ENCODE data around the gene LRFN3. TPM values are rescaled to one million over a fixed set of nuclear protein-coding genes. Genes with fewer than 3 reads are reported as not detected.
"Not testable (repeated sequence)": the region's sequence is repeated elsewhere in the genome, so short reads cannot be mapped to it uniquely, and the experiment has no call there.

LRFN3 gene
- total RNA-seq, 1 donor from 2014 or later = 14.7 TPM

GRCh38 chr19:35904311-35905068 is 31.7 kb upstream of the LRFN3 start:
- intact Hi-C loops (cut with micrococcal nuclease) = loop anchor here (10.0 kb wide), 1 partner anchor 690 kb away; no protein-coding TSS in a partner anchor

- intact Hi-C loops (cut with micrococcal nuclease) = loop anchor here (10.0 kb wide), 1 partner anchor 690 kb away; no protein-coding TSS in a partner anchor
Observed at GRCh38 chr19:35905178-35905727, 30.9 kb upstream of the LRFN3 start.

GRCh38 chr19:35907377-35907745 is 28.8 kb upstream of the LRFN3 start:
- intact Hi-C loops (cut with micrococcal nuclease) = loop anchor here (10.0 kb wide), 1 partner anchor 693 kb away; no protein-coding TSS in a partner anchor

GRCh38 chr19:35908010-35908441 is 28.1 kb upstream of the LRFN3 start, which contains the start of gene TYROBP:
TYROBP (minus strand) TSS chr19:35908295; CDS start chr19:35908228, 67 bp downstream.
- intact Hi-C loops (cut with micrococcal nuclease) = loop anchor here (10.0 kb wide), 1 partner anchor 693 kb away; no protein-coding TSS in a partner anchor

- intact Hi-C loops (cut with micrococcal nuclease) = loop anchor here (10.0 kb wide), 1 partner anchor 694 kb away; no protein-coding TSS in a partner anchor
Observed at GRCh38 chr19:35908973-35909683, 27.0 kb upstream of the LRFN3 start.

- intact Hi-C loops (cut with micrococcal nuclease) = loop anchor here (10.0 kb wide), 1 partner anchor 695 kb away; no protein-coding TSS in a partner anchor
Observed at GRCh38 chr19:35909684-35910035, 26.5 kb upstream of the LRFN3 start.

GRCh38 chr19:35910355-35910754 is 25.8 kb upstream of the LRFN3 start:
- intact Hi-C loops (cut with micrococcal nuclease) = not testable (repeated sequence)

GRCh38 chr19:35911173-35911572 is 25.0 kb upstream of the LRFN3 start:
- intact Hi-C loops (cut with micrococcal nuclease) = no loop called here

- intact Hi-C loops (cut with micrococcal nuclease) = no loop called here
Observed at GRCh38 chr19:35911790-35912189, 24.4 kb upstream of the LRFN3 start.

GRCh38 chr19:35913589-35913988 is 22.6 kb upstream of the LRFN3 start:
- intact Hi-C loops (cut with micrococcal nuclease) = no loop called here

- intact Hi-C loops (cut with micrococcal nuclease) = no loop called here
Observed at GRCh38 chr19:35915443-35915842, 20.7 kb upstream of the LRFN3 start.

- intact Hi-C loops (cut with micrococcal nuclease) = no loop called here
Observed at GRCh38 chr19:35919306-35919705, 16.9 kb upstream of the LRFN3 start.

- intact Hi-C loops (cut with micrococcal nuclease) = no loop called here
Observed at GRCh38 chr19:35921012-35921411, 15.2 kb upstream of the LRFN3 start.

GRCh38 chr19:35925501-35925900 is 10.7 kb upstream of the LRFN3 start:
- intact Hi-C loops (cut with micrococcal nuclease) = no loop called here

- intact Hi-C loops (cut with micrococcal nuclease) = no loop called here
Observed at GRCh38 chr19:35928507-35928906, 7.7 kb upstream of the LRFN3 start.

GRCh38 chr19:35929876-35930275 is 6.3 kb upstream of the LRFN3 start:
- intact Hi-C loops (cut with micrococcal nuclease) = loop anchor here (2.0 to 5.0 kb wide), 3 partner anchors 281 to 1198 kb away; partner anchors contain the start of genes COX6B1, TMEM147 and ZNF181

GRCh38 chr19:35931161-35931873 is 4.9 kb upstream of the LRFN3 start:
- intact Hi-C loops (cut with micrococcal nuclease) = loop anchor here (1.0 to 5.0 kb wide), 20 partner anchors 28 to 1199 kb away; partner anchors contain the start of genes ALKBH6, ARHGAP33, COX6B1 and PROSER3

- intact Hi-C loops (cut with micrococcal nuclease) = loop anchor here (1.0 to 5.0 kb wide), 20 partner anchors 29 to 1200 kb away; partner anchors contain the start of genes ALKBH6, ARHGAP33, COX6B1 and PROSER3
Observed at GRCh38 chr19:35931874-35932202, 4.3 kb upstream of the LRFN3 start.

GRCh38 chr19:35932291-35932936 is 3.8 kb upstream of the LRFN3 start:
- intact Hi-C loops (cut with micrococcal nuclease) = loop anchor here (5.0 kb wide), 2 partner anchors 385 to 1200 kb away; partner anchors contain the start of genes TMEM147 and ZNF181

- intact Hi-C loops (cut with micrococcal nuclease) = loop anchor here (1.0 kb wide), 1 partner anchor 117 kb away; the partner anchor contains the start of genes THAP8 and WDR62
Observed at GRCh38 chr19:35936738-35937268, 629 bp downstream of the LRFN3 start.

Data from T-helper 1 cell treated with Interleukin-12 subunit alpha and Interleukin-12 subunit beta and Interleukin-4 antibody, amounts not matched to agents 30 ng/mL and 1 ng/mL, for 36 hours (primary cell).